HEK293 (cell line): ENCODE measurements around the gene APOBEC3A.

Experiments used
- CTCF ChIA-PET: fragments of 350-600 bp; formaldehyde crosslinking; extraction: SDS; loops from one replicate; lab custom pipeline; 2021; ENCODE audit warnings: antibody characterized with exemption; lab: Yijun Ruan, JAX
- POLR2A ChIA-PET: fragments of 300-600 bp; formaldehyde crosslinking; extraction: SDS; loops from one replicate; lab custom pipeline; 2020; ENCODE audit warnings: antibody characterized with exemption, inconsistent platforms; lab: Yijun Ruan, JAX
- H3K27ac ChIP-seq: fragments of 200-500 bp; sonication (Bioruptor generic); 2 replicates; pipeline ENCODE4 v1.5.1; 2014; ENCODE audit warnings: low read depth, low read length, control low read depth, inconsistent platforms; ENCODE audit errors: extremely low read depth
- H3K36me3 ChIP-seq, 2 experiments: fragments of 200-500 bp in 1 of 2; sonication (Bioruptor generic) in 1 of 2; 1 replicate in 1 of 2; 2 replicates in 1 of 2; pipeline ENCODE4 v1.5.1; 2014 to 2017; ENCODE audit warnings: inconsistent platforms in 2 of 2, low read length in 2 of 2; ENCODE audit not compliant: control insufficient read depth in 2 of 2, insufficient read depth in 1 of 2
- H3K4me1 ChIP-seq: fragments of 200-500 bp; sonication (Bioruptor generic); 2 replicates; pipeline ENCODE4 v1.5.1; 2014; ENCODE audit warnings: mild to moderate bottlenecking, low read length, inconsistent platforms; ENCODE audit not compliant: control insufficient read depth, insufficient read depth
- H3K4me3 ChIP-seq: 2 replicates; pipeline ENCODE4 v1.5.1; 2011; ENCODE audit warnings: low read depth, mild to moderate bottlenecking, control low read depth, low read length, moderate library complexity
- H3K9me3 ChIP-seq: fragments of 200-500 bp; sonication (Bioruptor generic); 2 replicates; pipeline ENCODE4 v1.5.1; 2014; ENCODE audit warnings: low read depth, low read length, inconsistent platforms; ENCODE audit not compliant: control insufficient read depth, insufficient read depth
- GFI1B ChIP-seq: fragments of 450-650 bp; formaldehyde crosslinking; IDR thresholded peaks from 2 replicates; pipeline ENCODE4 v1.5.1; 2016; ENCODE audit warnings: missing biosample characterization, missing genetic modification characterization
- IKZF3 ChIP-seq: fragments of 450-650 bp; IDR thresholded peaks from 2 replicates; pipeline ENCODE4 v1.5.0; 2018; ENCODE audit warnings: missing biosample characterization, mild to moderate bottlenecking, missing genetic modification characterization, moderate library complexity
- KLF16 ChIP-seq: fragments of 450-650 bp; formaldehyde crosslinking; IDR thresholded peaks from 2 replicates; pipeline ENCODE4 v1.5.1; 2017; ENCODE audit warnings: missing biosample characterization, missing genetic modification characterization
- MYNN ChIP-seq: fragments of 450-650 bp; formaldehyde crosslinking; IDR thresholded peaks from 2 replicates; pipeline ENCODE4 v1.5.1; 2016; ENCODE audit warnings: missing biosample characterization, missing genetic modification characterization, borderline replicate concordance
- OSR2 ChIP-seq: fragments of 450-650 bp; formaldehyde crosslinking; IDR thresholded peaks from 2 replicates; pipeline ENCODE4 v1.5.1; 2016; ENCODE audit warnings: missing biosample characterization, missing genetic modification characterization
- SCRT2 ChIP-seq: fragments of 450-650 bp; formaldehyde crosslinking; IDR thresholded peaks from 2 replicates; pipeline ENCODE4 v1.5.1; 2016; ENCODE audit warnings: missing biosample characterization, missing genetic modification characterization
- WT1 ChIP-seq: fragments of 450-650 bp; formaldehyde crosslinking; IDR thresholded peaks from 2 replicates; pipeline ENCODE4 v1.5.1; 2016; ENCODE audit warnings: missing biosample characterization, missing genetic modification characterization
- ZFHX2 ChIP-seq: fragments of 450-650 bp; formaldehyde crosslinking; conservative IDR thresholded peaks from 2 replicates; pipeline ENCODE4 v1.5.1; 2016; ENCODE audit warnings: missing biosample characterization, missing genetic modification characterization
- ZFP37 ChIP-seq: fragments of 450-650 bp; formaldehyde crosslinking; IDR thresholded peaks from 2 replicates; pipeline ENCODE4 v1.5.1; 2016; ENCODE audit warnings: missing biosample characterization, missing genetic modification characterization
- ZFP69B ChIP-seq: fragments of 450-650 bp; formaldehyde crosslinking; IDR thresholded peaks from 2 replicates; pipeline ENCODE4 v1.5.1; 2016; ENCODE audit warnings: missing biosample characterization, missing genetic modification characterization
- ZNF174 ChIP-seq: fragments of 450-650 bp; formaldehyde crosslinking; IDR thresholded peaks from 2 replicates; pipeline ENCODE4 v1.5.0; 2017; ENCODE audit warnings: missing biosample characterization, mild to moderate bottlenecking, missing genetic modification characterization
- ZNF266 ChIP-seq: fragments of 450-650 bp; formaldehyde crosslinking; IDR thresholded peaks from 2 replicates; pipeline ENCODE4 v1.5.1; 2016; ENCODE audit warnings: missing biosample characterization, missing genetic modification characterization, low read depth
- ZNF292 ChIP-seq: fragments of 450-650 bp; formaldehyde crosslinking; IDR thresholded peaks from 2 replicates; pipeline ENCODE4 v1.5.1; 2016; ENCODE audit warnings: low read depth, missing biosample characterization, missing genetic modification characterization, borderline replicate concordance
- ZNF354C ChIP-seq: fragments of 450-650 bp; formaldehyde crosslinking; IDR thresholded peaks from 2 replicates; pipeline ENCODE4 v1.5.1; 2016; ENCODE audit warnings: missing biosample characterization, missing genetic modification characterization, low read depth, borderline replicate concordance
- ZNF473 ChIP-seq: fragments of 450-650 bp; formaldehyde crosslinking; IDR thresholded peaks from 2 replicates; pipeline ENCODE4 v1.5.1; 2017; ENCODE audit warnings: missing biosample characterization, missing genetic modification characterization
- ZNF529 ChIP-seq: fragments of 450-650 bp; formaldehyde crosslinking; IDR thresholded peaks from 2 replicates; pipeline ENCODE4 v1.5.1; 2017; ENCODE audit warnings: missing genetic modification characterization, missing biosample characterization; ENCODE audit not compliant: insufficient replicate concordance
- ZNF561 ChIP-seq: fragments of 450-650 bp; IDR thresholded peaks from 2 replicates; pipeline ENCODE4 v1.5.1; 2018; ENCODE audit warnings: missing biosample characterization, missing genetic modification characterization, borderline replicate concordance
- ZNF624 ChIP-seq: fragments of 450-650 bp; formaldehyde crosslinking; IDR thresholded peaks from 2 replicates; pipeline ENCODE4 v1.5.1; 2017; ENCODE audit warnings: missing biosample characterization, missing genetic modification characterization
- ZNF629 ChIP-seq: fragments of 450-650 bp; formaldehyde crosslinking; IDR thresholded peaks from 2 replicates; pipeline ENCODE4 v1.5.1; 2017; ENCODE audit warnings: missing biosample characterization, missing genetic modification characterization
- ZNF707 ChIP-seq: fragments of 450-650 bp; formaldehyde crosslinking; IDR thresholded peaks from 2 replicates; pipeline ENCODE4 v1.5.1; 2016; ENCODE audit warnings: missing biosample characterization, missing genetic modification characterization
- TF ChIP-seq, protein P1 (sequence below): fragments of 450-650 bp; IDR thresholded peaks from 2 replicates; pipeline ENCODE4 v1.5.1; 2018; ENCODE audit warnings: missing biosample characterization, mild to moderate bottlenecking, missing genetic modification characterization

Gene APOBEC3A

DNA sequence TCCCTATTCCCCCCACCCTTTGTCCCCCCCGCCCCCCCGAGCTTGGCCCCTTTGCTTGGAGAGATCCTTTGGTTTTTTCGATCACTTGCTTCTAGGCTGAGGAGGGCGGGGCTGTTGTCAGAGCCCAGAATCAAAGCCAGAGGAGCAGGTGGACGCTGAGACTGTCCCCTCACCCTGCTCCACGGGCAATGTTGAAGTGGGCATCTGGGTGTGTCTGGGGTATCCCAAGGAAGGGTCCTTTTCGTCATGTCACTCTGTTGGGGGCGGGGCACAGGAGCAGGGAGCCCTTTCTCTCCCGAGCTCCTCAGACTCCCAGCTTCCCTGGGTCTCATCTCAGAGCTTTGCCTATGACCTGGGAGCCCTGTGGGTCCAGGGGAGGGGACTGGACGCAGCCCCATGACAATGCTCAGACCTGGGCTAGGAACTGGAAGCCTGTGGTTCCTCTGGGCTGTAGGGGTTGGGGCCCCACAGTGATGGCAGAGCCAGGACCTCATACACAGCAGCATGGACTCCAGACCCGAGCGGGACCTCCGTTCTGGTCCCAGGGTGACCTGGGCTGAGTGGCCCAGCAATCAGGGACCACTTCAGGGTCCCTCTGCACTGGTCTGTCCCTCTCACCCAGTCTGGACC, 2.9 kb upstream of the APOBEC3A start:
- Histone ChIP-seq H3K4me3 (no peak overlapping the region), H3K27ac (no peak overlapping the region), H3K4me1 (no peaks in the 10 kb centered on the region), H3K36me3 (no peaks in the 10 kb centered on the region), H3K9me3 (no peaks in the 10 kb centered on the region)
- ChIA-PET POLR2A (interaction anchor here (0.6 kb wide), 2 partner anchors 48 to 66 kb away, joined by 4 read pairs; partner anchors contain the start of gene APOBEC3D), CTCF (interaction anchor here (1.2 kb wide), 1 partner anchor 86 kb away, joined by 4 read pairs; no protein-coding TSS in a partner anchor)
- TF ChIP-seq SCRT2 (tag by site-specific recombination) (no peak), ZNF624 (no peak), ZNF529 (tag by site-specific recombination) (no peak), ZNF629 (tag by site-specific recombination) (no peak), MYNN (tag by site-specific recombination) (no peak), ZNF354C (no peak), ZNF292 (tag by site-specific recombination) (no peak), ZNF473 (tag by site-specific recombination) (no peak), GFI1B (tag by site-specific recombination) (no peak), OSR2 (tag by site-specific recombination) (no peak), ZNF266 (tag by site-specific recombination) (no peak), ZNF174 (tag by site-specific recombination) (no peak)

DNA sequence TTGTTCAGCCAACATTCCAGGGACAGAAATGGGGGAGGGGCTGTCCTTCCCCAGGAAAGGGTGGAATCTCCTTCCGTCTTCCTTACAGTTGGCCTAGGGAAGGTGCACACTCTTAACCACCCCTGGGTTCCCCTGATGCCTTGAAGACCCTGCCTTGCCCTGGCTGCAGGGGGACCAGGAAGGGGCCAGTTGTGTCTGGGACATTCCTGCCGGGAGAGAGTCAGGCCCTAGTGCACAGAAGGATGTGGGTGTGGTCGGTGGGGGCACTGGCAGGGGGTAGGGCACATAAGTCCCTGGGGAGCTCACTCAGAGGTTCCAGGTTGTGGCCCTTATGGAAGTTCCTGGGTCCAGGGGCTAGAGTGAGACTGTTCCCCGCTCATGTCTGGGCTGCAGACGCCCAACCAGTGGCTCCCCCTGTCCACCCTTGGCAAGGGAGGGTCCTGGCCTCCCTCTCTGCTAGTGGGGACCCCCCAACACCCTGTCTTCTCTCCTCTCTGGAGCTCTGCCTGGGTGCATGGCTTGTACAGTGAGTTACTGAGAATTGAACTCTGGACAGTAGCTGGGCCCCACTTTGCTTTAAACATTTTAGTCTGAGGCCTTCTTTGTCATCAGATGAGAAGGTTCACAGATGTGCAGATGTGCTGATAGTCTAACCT, 2.0 kb upstream of the APOBEC3A start:
- Histone ChIP-seq H3K4me1 (no peaks in the 10 kb centered on the region), H3K4me3 (no peak overlapping the region), H3K27ac (no peak overlapping the region), H3K9me3 (no peaks in the 10 kb centered on the region), H3K36me3 (no peaks in the 10 kb centered on the region)
- no peak for TF ChIP-seq ZNF561 (tag by site-specific recombination)
- 0 out of 2 replicates have a peak, but pooled peaks have one; percentile 34 for TF ChIP-seq ZFP69B (tag by site-specific recombination)
- 0 out of 2 replicates have a peak, but pooled peaks have one; percentile 16 for TF ChIP-seq IKZF3 (tag by site-specific recombination)
- ChIA-PET POLR2A (no interaction called here), CTCF (interaction anchor here (0.6 to 0.7 kb wide), 2 partner anchors 86 to 492 kb away, joined by 3 read pairs; no protein-coding TSS in a partner anchor)

DNA sequence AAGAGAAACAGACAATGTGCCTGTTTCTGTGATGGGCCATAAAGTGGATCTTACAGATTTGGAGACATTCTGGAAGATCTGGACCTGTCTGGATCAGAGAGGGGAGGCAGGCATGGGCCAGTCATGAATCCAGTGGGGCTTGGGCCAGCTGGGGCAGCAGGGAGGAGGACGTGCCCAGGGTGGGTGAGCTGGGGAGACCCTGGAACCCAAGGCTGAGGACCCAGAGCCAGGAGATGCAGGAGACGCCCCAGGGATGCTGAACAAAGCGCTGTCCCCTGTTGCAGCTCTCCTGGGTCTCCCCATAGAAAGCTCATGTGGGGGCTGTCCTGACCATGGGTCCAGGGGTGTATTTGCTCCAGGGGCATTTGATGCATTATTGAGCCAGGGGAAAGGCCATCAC, 1.5 kb upstream of the APOBEC3A start:
- POLR2A ChIA-PET: no interaction called here

More for the DNA sequence above, 1.5 kb upstream of the APOBEC3A start:
- H3K4me3 ChIP-seq: no peak overlapping the region
- H3K4me1 ChIP-seq: no peaks in the 10 kb centered on the region
- H3K27ac ChIP-seq: no peak overlapping the region
- CTCF ChIA-PET: interaction anchor here (0.6 to 1.0 kb wide), 3 partner anchors 25 to 491 kb away, joined by 3 to 4 read pairs (median 3); no protein-coding TSS in a partner anchor
- H3K36me3 ChIP-seq: no peaks in the 10 kb centered on the region
- TF ChIP-seq KLF16 (no peak), WT1 (tag by site-specific recombination) (no peak), ZFHX2 (tag by site-specific recombination) (no peak), ZNF707 (tag by site-specific recombination) (no peak), ZFP37 (tag by site-specific recombination) (no peak), ZNF354C (no peak)
- TF ChIP-seq, protein P1, sequence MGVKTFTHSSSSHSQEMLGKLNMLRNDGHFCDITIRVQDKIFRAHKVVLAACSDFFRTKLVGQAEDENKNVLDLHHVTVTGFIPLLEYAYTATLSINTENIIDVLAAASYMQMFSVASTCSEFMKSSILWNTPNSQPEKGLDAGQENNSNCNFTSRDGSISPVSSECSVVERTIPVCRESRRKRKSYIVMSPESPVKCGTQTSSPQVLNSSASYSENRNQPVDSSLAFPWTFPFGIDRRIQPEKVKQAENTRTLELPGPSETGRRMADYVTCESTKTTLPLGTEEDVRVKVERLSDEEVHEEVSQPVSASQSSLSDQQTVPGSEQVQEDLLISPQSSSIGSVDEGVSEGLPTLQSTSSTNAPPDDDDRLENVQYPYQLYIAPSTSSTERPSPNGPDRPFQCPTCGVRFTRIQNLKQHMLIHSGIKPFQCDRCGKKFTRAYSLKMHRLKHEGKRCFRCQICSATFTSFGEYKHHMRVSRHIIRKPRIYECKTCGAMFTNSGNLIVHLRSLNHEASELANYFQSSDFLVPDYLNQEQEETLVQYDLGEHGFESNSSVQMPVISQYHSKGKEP (tag by site-specific recombination): no peak
- H3K9me3 ChIP-seq: no peaks in the 10 kb centered on the region
